Breast epithelium (tissue), 3 donors: ENCODE measurements around the gene GFOD2.

Experiments used
- POLR2AphosphoS5 ChIP-seq, 3 donors: sonication (generic); formaldehyde crosslinking; IDR thresholded peaks; one replicate each; pipeline ENCODE4 v1.6.1; 2017; ENCODE audit warnings: antibody characterized with exemption in 3 of 3
- TF ChIP-seq, protein P1 (sequence below), 3 donors: fragments of 450-650 bp; IDR thresholded peaks; one replicate each; pipeline ENCODE4 v1.5.1; 2016 to 2017; ENCODE audit warnings: antibody characterized with exemption in 3 of 3, mild to moderate bottlenecking in 3 of 3, moderate library complexity in 3 of 3

- TF ChIP-seq, protein P1, sequence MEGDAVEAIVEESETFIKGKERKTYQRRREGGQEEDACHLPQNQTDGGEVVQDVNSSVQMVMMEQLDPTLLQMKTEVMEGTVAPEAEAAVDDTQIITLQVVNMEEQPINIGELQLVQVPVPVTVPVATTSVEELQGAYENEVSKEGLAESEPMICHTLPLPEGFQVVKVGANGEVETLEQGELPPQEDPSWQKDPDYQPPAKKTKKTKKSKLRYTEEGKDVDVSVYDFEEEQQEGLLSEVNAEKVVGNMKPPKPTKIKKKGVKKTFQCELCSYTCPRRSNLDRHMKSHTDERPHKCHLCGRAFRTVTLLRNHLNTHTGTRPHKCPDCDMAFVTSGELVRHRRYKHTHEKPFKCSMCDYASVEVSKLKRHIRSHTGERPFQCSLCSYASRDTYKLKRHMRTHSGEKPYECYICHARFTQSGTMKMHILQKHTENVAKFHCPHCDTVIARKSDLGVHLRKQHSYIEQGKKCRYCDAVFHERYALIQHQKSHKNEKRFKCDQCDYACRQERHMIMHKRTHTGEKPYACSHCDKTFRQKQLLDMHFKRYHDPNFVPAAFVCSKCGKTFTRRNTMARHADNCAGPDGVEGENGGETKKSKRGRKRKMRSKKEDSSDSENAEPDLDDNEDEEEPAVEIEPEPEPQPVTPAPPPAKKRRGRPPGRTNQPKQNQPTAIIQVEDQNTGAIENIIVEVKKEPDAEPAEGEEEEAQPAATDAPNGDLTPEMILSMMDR (IDR thresholded peaks at IDR 0.05): no peak
- TF ChIP-seq POLR2AphosphoS5 (IDR thresholded peaks at IDR 0.05): no peak
These were observed 43.6 kb downstream of the GFOD2 start for GRCh38 chr16:67675579-67675935.
